GM19023 (cell line): ENCODE measurements around the gene LDB2.
"Not testable (repeated sequence)": the region's sequence is repeated elsewhere in the genome, so short reads cannot be mapped to it uniquely, and the experiment has no call there.

Experiments used
- ATAC-seq: cut with Tn5 transposase; IDR thresholded peaks from one replicate; pipeline ENCODE4 v1.9.1; 2021; ENCODE audit warnings: mild to moderate bottlenecking, moderate library complexity; ENCODE audit not compliant: unreplicated experiment

The LDB2 gene

GRCh38 chr4:16897991-16898827, at the start of gene LDB2:
TSS of gene LDB2 (minus strand) at chr4:16898645.
- no peak for ATAC-seq

- no peak for ATAC-seq
Measured at GRCh38 chr4:16942491-16942890, 44.0 kb upstream of the LDB2 start.

GRCh38 chr4:16939178-16939577, 40.7 kb upstream of the LDB2 start:
- ATAC-seq: no peak

- no peak for ATAC-seq
Measured at GRCh38 chr4:16938512-16939040, 40.1 kb upstream of the LDB2 start.

- no peak for ATAC-seq
Measured at GRCh38 chr4:16931339-16932305, 33.2 kb upstream of the LDB2 start.

- no peak for ATAC-seq
Measured at GRCh38 chr4:16926214-16926613, 27.8 kb upstream of the LDB2 start.

DNA sequence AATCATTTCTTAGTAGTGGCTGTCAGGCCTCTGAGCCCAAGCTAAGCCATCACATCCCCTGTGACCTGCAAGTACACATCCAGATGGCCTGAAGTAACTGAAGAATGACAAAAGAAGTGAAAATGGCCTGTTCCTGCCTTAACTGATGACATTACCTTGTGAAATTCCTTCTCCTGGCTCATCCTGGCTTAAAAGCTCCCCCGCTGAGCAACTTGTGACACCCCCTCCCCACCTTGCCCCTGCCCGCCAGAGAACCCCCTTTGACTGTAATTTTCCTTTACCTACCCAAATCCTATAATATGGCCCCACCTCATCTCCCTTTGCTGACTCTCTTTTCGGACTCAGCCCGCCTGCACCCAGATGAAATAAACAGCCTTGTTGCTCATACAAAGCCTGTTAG, 20.3 kb upstream of the LDB2 start:
- not testable (repeated sequence) for ATAC-seq

- peak; percentile 99 for ATAC-seq
Measured at GRCh38 chr4:16916719-16917337, 18.4 kb upstream of the LDB2 start.

- no peak for ATAC-seq
Measured at GRCh38 chr4:16916031-16916430, 17.6 kb upstream of the LDB2 start.

DNA sequence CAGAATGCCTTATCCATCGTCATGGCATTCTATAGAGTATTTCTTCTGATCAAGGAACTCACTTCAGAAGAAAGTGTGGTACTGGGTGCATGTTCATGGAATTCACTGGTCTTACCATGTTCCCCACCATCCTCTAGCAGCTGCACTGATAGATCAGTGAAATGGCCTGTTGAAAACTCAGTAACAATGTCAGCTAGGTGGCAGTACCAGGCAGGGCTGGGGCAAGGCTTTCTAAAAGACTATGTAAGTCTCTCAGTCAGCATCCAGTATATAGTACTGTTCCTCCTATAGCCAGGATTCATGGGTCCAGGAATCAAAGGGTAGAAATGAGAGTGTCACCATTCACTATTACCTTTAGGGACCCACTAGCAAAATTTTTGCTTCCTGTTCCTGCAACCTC, 15.8 kb upstream of the LDB2 start:
- ATAC-seq: no peak

- no peak for ATAC-seq
Measured at GRCh38 chr4:16912896-16913295, 14.5 kb upstream of the LDB2 start.

DNA sequence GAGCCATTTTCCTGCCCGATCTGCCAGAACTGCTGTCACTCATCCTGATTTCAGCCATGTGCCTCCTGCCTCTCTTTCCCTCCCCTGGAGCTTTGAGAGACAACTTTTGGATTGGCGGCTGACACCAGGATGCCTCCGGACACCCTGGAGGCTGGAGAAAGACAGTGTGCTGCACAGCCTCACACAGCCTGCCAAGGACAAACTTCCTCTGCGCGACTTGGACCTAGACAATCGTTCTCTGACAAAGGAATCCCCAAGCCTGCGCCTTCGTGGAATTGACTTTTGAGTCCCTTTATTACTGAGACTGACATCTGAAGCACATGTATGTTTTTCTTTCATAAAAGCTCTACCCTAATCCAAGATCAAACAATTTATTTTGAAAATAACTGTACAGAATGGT, 10.8 kb upstream of the LDB2 start:
- no peak for ATAC-seq

DNA sequence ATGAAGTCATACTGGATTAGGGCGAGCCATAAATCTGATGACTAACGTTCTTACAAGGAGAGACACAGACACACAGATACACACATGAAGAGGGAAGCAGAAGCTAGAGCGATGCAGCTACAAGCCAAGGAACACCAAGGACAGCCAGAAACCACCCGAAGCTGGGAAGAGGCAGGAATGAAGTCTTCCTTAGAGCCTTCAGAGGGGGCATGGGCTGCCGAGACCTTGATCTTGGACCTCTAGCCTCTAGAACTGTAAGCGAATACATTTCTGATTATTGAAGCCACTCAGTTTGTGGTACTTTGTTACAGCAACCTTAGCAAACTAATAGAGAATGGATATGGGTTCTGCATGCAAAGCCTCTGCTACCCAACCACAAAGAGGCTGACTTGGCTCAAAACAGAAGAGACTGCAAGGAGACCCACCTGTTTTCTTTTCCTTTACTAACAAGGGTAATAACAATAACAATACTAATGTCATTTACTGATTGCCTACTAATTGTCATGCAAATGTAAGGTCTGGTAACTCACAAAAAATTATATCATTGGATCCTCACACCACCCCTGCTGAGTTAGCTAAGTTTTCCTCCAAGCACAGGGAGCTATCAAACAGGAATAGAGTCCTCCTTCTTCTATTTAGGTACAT, 10.1 kb upstream of the LDB2 start:
- ATAC-seq: no peak

DNA sequence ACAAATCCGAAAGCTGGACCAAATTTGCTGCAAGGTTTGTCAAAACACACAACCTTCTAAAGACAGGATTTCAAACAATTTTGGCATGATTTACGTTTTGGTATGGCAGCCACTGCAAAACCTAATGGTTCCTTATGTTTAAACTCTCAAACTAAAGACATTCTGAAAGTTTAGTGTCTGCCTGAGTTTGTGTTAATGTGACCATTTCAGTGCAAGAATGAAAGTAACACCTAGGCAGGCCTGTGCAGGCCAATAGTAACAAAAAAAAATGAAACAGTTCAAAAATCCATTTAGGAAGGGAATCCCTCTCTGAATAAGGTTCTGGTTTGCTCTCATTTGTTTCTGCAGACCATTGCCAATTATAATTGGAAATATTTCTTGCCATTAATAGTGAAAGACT, 1.9 kb upstream of the LDB2 start:
- no peak for ATAC-seq

DNA sequence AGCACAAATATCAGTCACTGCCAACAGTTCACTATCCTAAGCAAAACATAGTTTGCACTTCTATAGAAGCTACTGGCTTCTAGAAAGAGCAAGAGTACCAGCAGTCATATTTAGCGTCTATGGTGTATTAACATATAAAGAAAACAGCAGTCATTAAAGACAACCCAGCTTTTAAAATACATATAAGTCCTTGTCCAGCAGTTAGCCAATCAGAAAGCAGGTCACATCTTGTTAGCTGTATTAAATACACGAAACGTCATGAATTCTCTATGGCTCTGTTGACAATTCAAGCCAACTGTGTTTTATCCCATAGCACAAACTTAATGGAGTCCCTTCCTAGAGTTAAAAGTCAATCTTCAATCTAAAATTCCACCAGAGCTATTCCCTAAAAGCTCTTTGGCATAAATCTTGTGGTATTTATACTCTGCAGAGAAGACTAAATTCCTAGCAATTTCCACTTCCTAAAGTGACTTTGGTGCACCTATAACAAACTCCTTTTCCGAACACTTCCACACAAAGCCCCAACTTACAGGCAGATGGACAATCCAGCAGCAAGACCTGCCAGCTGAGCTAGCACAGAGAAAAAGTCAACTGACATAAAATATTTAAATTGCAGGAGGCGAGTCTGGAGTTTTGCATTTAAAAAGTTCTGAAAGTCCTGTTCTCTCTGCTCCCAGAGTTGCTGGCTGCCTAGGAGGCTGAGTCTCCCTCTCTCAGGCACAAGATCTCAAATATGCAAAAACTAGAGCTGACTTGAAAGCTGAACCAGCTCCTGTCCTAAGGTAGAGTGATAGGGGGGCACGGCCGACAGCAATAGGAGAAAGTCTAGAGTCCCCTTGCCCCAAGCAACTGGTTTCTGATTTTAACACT, 1.3 kb downstream of the LDB2 start:
- ATAC-seq: no peak

- ATAC-seq: no peak
Measured at GRCh38 chr4:16894406-16894805, 4.0 kb downstream of the LDB2 start.

GRCh38 chr4:16893141-16893651, 5.2 kb downstream of the LDB2 start:
- no peak for ATAC-seq

GRCh38 chr4:16890651-16891050, 7.8 kb downstream of the LDB2 start:
- ATAC-seq: no peak

DNA sequence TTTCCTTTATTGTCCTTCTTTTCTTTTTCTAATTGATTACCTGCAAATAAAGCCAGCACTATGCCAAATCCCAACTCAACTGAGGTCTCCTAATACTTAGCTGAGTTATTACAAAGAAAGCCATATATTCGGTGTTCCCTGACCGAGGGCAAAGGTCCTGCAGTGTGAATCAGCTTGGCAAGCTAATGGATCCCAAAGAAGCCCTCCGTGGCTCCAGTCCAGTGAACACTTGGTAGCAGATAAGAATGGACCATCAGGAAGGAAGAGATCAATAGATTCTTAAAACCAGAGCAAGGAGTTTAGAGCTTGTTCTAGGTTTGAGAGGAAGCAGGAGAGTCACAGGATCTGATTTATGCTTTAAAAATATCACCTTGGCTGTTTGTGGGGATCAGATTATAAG, 8.5 kb downstream of the LDB2 start:
- no peak for ATAC-seq
